ENCODE data around the gene DSCAM. TPM values are rescaled to one million over a fixed set of nuclear protein-coding genes. Genes with fewer than 3 reads are reported as not detected.

The DSCAM gene
- polyA plus RNA-seq, 3 donors = not detected

GRCh38 chr21:40416572-40416971 is 430.4 kb downstream of the DSCAM start:
- H3K36me3 Mint-ChIP-seq = no peaks in the 10 kb centered on the region
- no peaks in the 10 kb centered on the region for H3K27me3 Mint-ChIP-seq (ENCODE audit: low read depth in 3 of 3)
- no peak overlapping the region for H3K9ac ChIP-seq (ENCODE audit: insufficient read depth, low read length, poor library complexity, severe bottlenecking)
- H2AFZ ChIP-seq (ENCODE audit: insufficient read depth, low read depth, low read length, poor library complexity, severe bottlenecking) = no peak overlapping the region
- no peaks in the 10 kb centered on the region for H4K20me1 ChIP-seq (ENCODE audit: insufficient read depth, low read length)
- H3K4me1 Mint-ChIP-seq = no peaks in the 10 kb centered on the region
- no peak for DNase-seq
- no peak overlapping the region for H3K27ac ChIP-seq (ENCODE audit: low read depth in 1 of 2, low read length in 2 of 2)
- peaks cover 3 to 25% of the 10 kb centered on the region in 2 donors for H3K9me3 ChIP-seq (replicated peaks in 1 of 2; ENCODE audit: control insufficient read depth in 1 of 2, insufficient read depth in 1 of 2, low read length in 2 of 2)
- no peak overlapping the region for H3K4me3 Mint-ChIP-seq
- H3K4me3 ChIP-seq (replicated peaks in 1 of 3; ENCODE audit: low read depth in 2 of 3, low read length in 3 of 3) = no peak overlapping the region
- intact Hi-C loops (cut with micrococcal nuclease) = no loop called here
- no peaks in the 10 kb centered on the region for H3K4me1 ChIP-seq (ENCODE audit: control insufficient read depth in 1 of 2, insufficient read depth in 2 of 2, low read length in 2 of 2)
- H3K4me2 ChIP-seq (replicated peaks; ENCODE audit: extremely low read depth, low read length, poor library complexity, severe bottlenecking) = no peak overlapping the region
- no peak overlapping the region for H3K27ac Mint-ChIP-seq
- no peaks in the 10 kb centered on the region for H3K79me2 ChIP-seq (ENCODE audit: insufficient read depth, low read length)
- H3K36me3 ChIP-seq (replicated peaks in 1 of 2; ENCODE audit: control insufficient read depth in 1 of 2, insufficient read depth in 2 of 2, low read length in 2 of 2) = no peaks in the 10 kb centered on the region
- H3K9me3 Mint-ChIP-seq = peaks cover 2 to 21% (median 8%) of the 10 kb centered on the region in 7 donors
- TF ChIP-seq, protein P1, sequence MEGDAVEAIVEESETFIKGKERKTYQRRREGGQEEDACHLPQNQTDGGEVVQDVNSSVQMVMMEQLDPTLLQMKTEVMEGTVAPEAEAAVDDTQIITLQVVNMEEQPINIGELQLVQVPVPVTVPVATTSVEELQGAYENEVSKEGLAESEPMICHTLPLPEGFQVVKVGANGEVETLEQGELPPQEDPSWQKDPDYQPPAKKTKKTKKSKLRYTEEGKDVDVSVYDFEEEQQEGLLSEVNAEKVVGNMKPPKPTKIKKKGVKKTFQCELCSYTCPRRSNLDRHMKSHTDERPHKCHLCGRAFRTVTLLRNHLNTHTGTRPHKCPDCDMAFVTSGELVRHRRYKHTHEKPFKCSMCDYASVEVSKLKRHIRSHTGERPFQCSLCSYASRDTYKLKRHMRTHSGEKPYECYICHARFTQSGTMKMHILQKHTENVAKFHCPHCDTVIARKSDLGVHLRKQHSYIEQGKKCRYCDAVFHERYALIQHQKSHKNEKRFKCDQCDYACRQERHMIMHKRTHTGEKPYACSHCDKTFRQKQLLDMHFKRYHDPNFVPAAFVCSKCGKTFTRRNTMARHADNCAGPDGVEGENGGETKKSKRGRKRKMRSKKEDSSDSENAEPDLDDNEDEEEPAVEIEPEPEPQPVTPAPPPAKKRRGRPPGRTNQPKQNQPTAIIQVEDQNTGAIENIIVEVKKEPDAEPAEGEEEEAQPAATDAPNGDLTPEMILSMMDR (IDR thresholded peaks at IDR 0.05) = no peak
- no peaks in the 10 kb centered on the region for H3K27me3 ChIP-seq (ENCODE audit: control insufficient read depth in 2 of 2, insufficient read depth in 2 of 2, low read length in 2 of 2)

DNA sequence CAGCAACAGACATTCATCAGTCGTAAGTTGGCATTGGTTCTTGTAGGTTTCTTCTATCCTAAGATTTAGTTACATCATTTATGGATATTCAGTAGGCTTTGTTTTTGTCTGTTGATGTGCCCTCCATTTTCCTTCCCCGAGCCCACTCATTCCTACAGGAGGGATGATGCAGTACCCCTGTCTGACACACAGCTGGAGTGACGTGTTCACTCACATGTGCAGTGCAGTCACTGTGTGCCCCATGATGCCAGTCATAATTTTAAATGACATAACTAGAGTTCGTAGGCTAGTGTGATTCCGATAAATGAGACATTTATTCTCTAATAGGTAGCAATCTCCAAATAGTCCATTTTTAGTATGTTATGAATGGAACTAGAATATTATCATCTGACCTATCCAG is 438.4 kb downstream of the DSCAM start:
- intact Hi-C loops (cut with micrococcal nuclease) = no loop called here
- Histone ChIP-seq H3K36me3 (replicated peaks in 1 of 2; ENCODE audit: control insufficient read depth in 1 of 2, insufficient read depth in 2 of 2, low read length in 2 of 2) (no peaks in the 10 kb centered on the region), H3K4me2 (replicated peaks; ENCODE audit: extremely low read depth, low read length, poor library complexity, severe bottlenecking) (no peak overlapping the region), H4K20me1 (ENCODE audit: insufficient read depth, low read length) (no peaks in the 10 kb centered on the region), H3K27me3 (ENCODE audit: control insufficient read depth in 2 of 2, insufficient read depth in 2 of 2, low read length in 2 of 2) (no peaks in the 10 kb centered on the region), H3K4me3 (replicated peaks in 1 of 3; ENCODE audit: low read depth in 2 of 3, low read length in 3 of 3) (no peak overlapping the region), H2AFZ (ENCODE audit: insufficient read depth, low read depth, low read length, poor library complexity, severe bottlenecking) (no peak overlapping the region), H3K9ac (ENCODE audit: insufficient read depth, low read length, poor library complexity, severe bottlenecking) (no peak overlapping the region), H3K4me1 (ENCODE audit: control insufficient read depth in 1 of 2, insufficient read depth in 2 of 2, low read length in 2 of 2) (no peaks in the 10 kb centered on the region), H3K79me2 (ENCODE audit: insufficient read depth, low read length) (no peaks in the 10 kb centered on the region), H3K9me3 (replicated peaks in 1 of 2; ENCODE audit: control insufficient read depth in 1 of 2, insufficient read depth in 1 of 2, low read length in 2 of 2) (peaks cover 0 to 10% of the 10 kb centered on the region in 2 donors), H3K27ac (ENCODE audit: low read depth in 1 of 2, low read length in 2 of 2) (no peak overlapping the region)
- H3K4me1 Mint-ChIP-seq = no peaks in the 10 kb centered on the region
- DNase-seq = no peak
- peaks cover 5 to 12% (median 8%) of the 10 kb centered on the region in 7 donors for H3K9me3 Mint-ChIP-seq
- H3K27me3 Mint-ChIP-seq (ENCODE audit: low read depth in 3 of 3) = peaks cover 0 to 3% (median 2%) of the 10 kb centered on the region in 3 donors
- no peak overlapping the region for H3K27ac Mint-ChIP-seq
- no peaks in the 10 kb centered on the region for H3K36me3 Mint-ChIP-seq
- TF ChIP-seq, protein P1 (IDR thresholded peaks at IDR 0.05) = no peak
- 0% methylated on average over 1 of the region's 5 CpGs for WGBS (ENCODE audit: insufficient coverage)
- H3K4me3 Mint-ChIP-seq = no peak overlapping the region
